Activated T-helper 17 cell treated with anti-CD3 and anti-CD28 coated beads, Interleukin-2, amount 50 U/mL, for 72 hours (primary cell): ENCODE measurements around the gene MYH9. TPM values are rescaled to one million over a fixed set of nuclear protein-coding genes. Genes with fewer than 3 reads are reported as not detected.

Experiments used
- ATAC-seq: fragments of 150-1000 bp; cut with Tn5 transposase; replicated peaks from 2 replicates; pipeline ENCODE4 v1.10.0; 2021; ENCODE audit warnings: mild to moderate bottlenecking, moderate library complexity
- H3K27ac Mint-ChIP-seq: one replicate; pipeline ENCODE4 v1.8.0; 2022; ENCODE audit warnings: mixed read lengths
- H3K27me3 Mint-ChIP-seq: one replicate; pipeline ENCODE4 v1.8.0; 2022; ENCODE audit warnings: mixed read lengths
- H3K36me3 Mint-ChIP-seq: one replicate; pipeline ENCODE4 v1.8.0; 2022; ENCODE audit warnings: low read depth, mild to moderate bottlenecking, mixed read lengths
- H3K4me1 Mint-ChIP-seq: one replicate; pipeline ENCODE4 v1.8.0; 2022; ENCODE audit warnings: mixed read lengths
- H3K4me3 Mint-ChIP-seq: one replicate; pipeline ENCODE4 v1.8.0; 2022; ENCODE audit warnings: mild to moderate bottlenecking, mixed read lengths
- H3K9me3 Mint-ChIP-seq: one replicate; pipeline ENCODE4 v1.8.0; 2022; ENCODE audit warnings: mixed read lengths
- total RNA-seq, 2 donors: library from RNA; stranded (reverse); gene quantifications; one replicate each; pipeline ENCODE4 v1.2.3, GENCODE V29; 2022

Gene MYH9
- total RNA-seq, 2 donors from 2014 or later, result 782 to 800 TPM

DNA sequence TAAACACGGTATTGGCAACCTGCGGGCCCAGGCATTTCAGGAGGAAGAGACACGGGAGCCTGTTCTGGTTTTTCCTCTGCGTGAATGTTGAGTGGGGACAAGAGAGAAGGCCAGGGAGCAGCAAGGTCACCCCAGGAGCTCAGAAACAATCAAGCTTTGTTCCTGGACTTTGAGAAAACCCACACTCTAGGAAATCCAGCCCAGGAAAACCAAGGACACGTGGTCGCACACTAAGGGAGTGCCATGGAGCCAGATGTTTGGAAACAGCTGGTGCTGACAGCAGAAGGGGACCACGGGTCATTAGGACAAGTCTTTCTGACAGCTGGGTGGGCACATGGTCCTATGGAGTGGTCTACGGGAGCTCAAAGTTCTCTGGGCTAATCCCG lies 44.1 kb downstream of the MYH9 start:
- peak overlapping the region; percentile 91 for H3K4me3 Mint-ChIP-seq
- H3K27ac Mint-ChIP-seq, result peak overlapping the region; percentile 98
- no peak for ATAC-seq

GRCh38 chr22:36343070-36343719 lies 44.6 kb downstream of the MYH9 start:
- H3K4me3 Mint-ChIP-seq, result peak overlapping the region; percentile 91
- peaks cover 100% of the 10 kb centered on the region for H3K36me3 Mint-ChIP-seq
- H3K27me3 Mint-ChIP-seq, result no peaks in the 10 kb centered on the region
- peaks cover 3% of the 10 kb centered on the region for H3K9me3 Mint-ChIP-seq
- H3K4me1 Mint-ChIP-seq, result peaks cover 60% of the 10 kb centered on the region
- H3K27ac Mint-ChIP-seq, result peak overlapping the region; percentile 98
- ATAC-seq, result no peak

More for the DNA sequence above, 44.1 kb downstream of the MYH9 start:
- Mint-ChIP-seq H3K9me3 (peaks cover 3% of the 10 kb centered on the region), H3K36me3 (peaks cover 100% of the 10 kb centered on the region), H3K27me3 (no peaks in the 10 kb centered on the region), H3K4me1 (peaks cover 60% of the 10 kb centered on the region)

GRCh38 chr22:36341640-36342041 lies 46.1 kb downstream of the MYH9 start:
- Mint-ChIP-seq H3K4me1 (peaks cover 70% of the 10 kb centered on the region), H3K36me3 (peaks cover 100% of the 10 kb centered on the region), H3K4me3 (peak overlapping the region; percentile 74), H3K9me3 (peaks cover 3% of the 10 kb centered on the region), H3K27ac (peak overlapping the region; percentile 91), H3K27me3 (no peaks in the 10 kb centered on the region)
- no peak for ATAC-seq

- H3K4me1 Mint-ChIP-seq, result peaks cover 75% of the 10 kb centered on the region
- H3K27ac Mint-ChIP-seq, result peak overlapping the region; percentile 91
- H3K9me3 Mint-ChIP-seq, result peaks cover 3% of the 10 kb centered on the region
- H3K27me3 Mint-ChIP-seq, result no peaks in the 10 kb centered on the region
- H3K4me3 Mint-ChIP-seq, result peak overlapping the region; percentile 74
- ATAC-seq, result no peak
- H3K36me3 Mint-ChIP-seq, result peaks cover 100% of the 10 kb centered on the region
These were observed 47.1 kb downstream of the MYH9 start for GRCh38 chr22:36340621-36341020.

DNA sequence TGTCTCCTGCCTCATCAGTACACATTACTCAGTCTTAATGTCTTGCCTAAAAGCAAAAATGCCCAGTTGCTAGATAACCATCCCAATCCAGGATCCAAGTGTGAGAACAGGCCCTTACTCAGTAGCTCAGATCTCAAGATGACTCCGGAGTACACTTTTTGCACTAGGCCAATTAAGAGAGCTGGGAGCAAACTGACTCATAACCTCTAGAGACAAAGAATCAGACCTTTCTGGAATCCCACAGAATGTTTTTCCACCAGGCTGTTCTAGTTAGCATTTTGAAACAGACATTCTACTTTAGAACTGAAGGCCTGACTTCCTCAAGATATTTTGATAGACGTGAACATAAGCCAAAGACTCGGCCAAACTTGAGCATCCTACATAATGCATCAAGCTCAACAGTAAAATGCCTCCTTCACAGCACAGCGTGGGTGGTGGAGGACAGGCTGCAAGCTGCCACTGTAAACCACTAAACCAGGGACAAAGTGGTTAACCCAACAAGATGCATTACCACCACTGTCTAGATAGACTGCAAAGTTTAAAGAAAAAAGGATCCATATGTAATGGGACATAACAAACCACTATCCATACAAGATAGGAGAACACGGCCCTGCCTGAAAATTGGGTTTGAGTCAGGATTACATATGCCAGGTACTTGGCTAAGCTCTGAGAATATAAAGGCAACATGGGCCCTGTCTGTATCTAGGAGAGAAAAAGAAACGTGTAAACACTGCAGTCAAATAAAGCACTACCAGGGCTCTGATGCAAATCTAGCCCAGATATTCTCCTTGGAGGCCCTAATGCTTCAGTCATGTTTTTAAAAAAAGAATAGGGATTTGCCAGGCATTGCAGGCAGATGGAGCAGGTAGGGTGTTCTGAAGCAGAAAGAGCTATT lies 48.3 kb downstream of the MYH9 start:
- peak overlapping the region; percentile 74 for H3K4me3 Mint-ChIP-seq
- peak overlapping the region; percentile 91 for H3K27ac Mint-ChIP-seq
- H3K9me3 Mint-ChIP-seq, result no peaks in the 10 kb centered on the region
- no peaks in the 10 kb centered on the region for H3K27me3 Mint-ChIP-seq
- peaks cover 79% of the 10 kb centered on the region for H3K4me1 Mint-ChIP-seq
- peaks cover 100% of the 10 kb centered on the region for H3K36me3 Mint-ChIP-seq
- ATAC-seq, result peak; percentile 79

GRCh38 chr22:36337365-36338130 lies 50.2 kb downstream of the MYH9 start:
- Mint-ChIP-seq H3K27ac (peak overlapping the region; percentile 98), H3K36me3 (peaks cover 100% of the 10 kb centered on the region), H3K27me3 (no peaks in the 10 kb centered on the region), H3K9me3 (no peaks in the 10 kb centered on the region), H3K4me3 (peak overlapping the region; percentile 97), H3K4me1 (peaks cover 81% of the 10 kb centered on the region)
- ATAC-seq, result no peak

GRCh38 chr22:36336246-36337182 lies 51.3 kb downstream of the MYH9 start:
- ATAC-seq, result no peak
- Mint-ChIP-seq H3K36me3 (peaks cover 100% of the 10 kb centered on the region), H3K4me3 (peak overlapping the region; percentile 97), H3K4me1 (peaks cover 79% of the 10 kb centered on the region), H3K9me3 (no peaks in the 10 kb centered on the region), H3K27me3 (no peaks in the 10 kb centered on the region), H3K27ac (peak overlapping the region; percentile 98)

DNA sequence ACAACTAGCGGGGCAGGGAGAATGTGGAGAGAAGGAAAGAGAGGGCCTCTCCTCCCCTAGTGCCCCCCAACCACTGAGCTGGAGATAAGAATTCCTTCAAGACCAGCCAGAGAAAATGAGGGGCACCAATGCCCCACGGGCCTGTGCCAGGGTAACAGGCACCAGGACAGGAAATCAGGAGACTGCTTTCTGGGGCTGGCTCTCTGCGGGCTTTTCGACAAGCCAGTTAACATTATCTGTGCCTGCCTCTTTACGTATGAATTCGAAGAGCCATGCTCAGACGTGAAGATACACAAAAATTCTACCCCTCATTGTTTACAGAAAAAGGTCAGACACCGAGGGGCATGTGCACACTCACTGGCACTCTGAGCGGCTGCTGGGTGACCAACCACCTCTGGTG lies 52.1 kb downstream of the MYH9 start:
- H3K4me1 Mint-ChIP-seq, result peaks cover 79% of the 10 kb centered on the region
- peaks cover 100% of the 10 kb centered on the region for H3K36me3 Mint-ChIP-seq
- H3K27ac Mint-ChIP-seq, result peak overlapping the region; percentile 98
- H3K9me3 Mint-ChIP-seq, result no peaks in the 10 kb centered on the region
- peak overlapping the region; percentile 97 for H3K4me3 Mint-ChIP-seq
- no peak for ATAC-seq
- no peaks in the 10 kb centered on the region for H3K27me3 Mint-ChIP-seq

GRCh38 chr22:36334821-36335603 lies 52.8 kb downstream of the MYH9 start:
- Mint-ChIP-seq H3K4me1 (peaks cover 81% of the 10 kb centered on the region), H3K36me3 (peaks cover 100% of the 10 kb centered on the region), H3K9me3 (no peaks in the 10 kb centered on the region), H3K4me3 (peak overlapping the region; percentile 97), H3K27ac (peak overlapping the region; percentile 98), H3K27me3 (no peaks in the 10 kb centered on the region)
- ATAC-seq, result no peak

- Mint-ChIP-seq H3K9me3 (no peaks in the 10 kb centered on the region), H3K27me3 (no peaks in the 10 kb centered on the region), H3K4me3 (peak overlapping the region; percentile 97), H3K36me3 (peaks cover 100% of the 10 kb centered on the region), H3K27ac (peak overlapping the region; percentile 98), H3K4me1 (peaks cover 81% of the 10 kb centered on the region)
- no peak for ATAC-seq
These were observed 53.5 kb downstream of the MYH9 start for GRCh38 chr22:36334081-36334820.

GRCh38 chr22:36333644-36334043 lies 54.1 kb downstream of the MYH9 start:
- Mint-ChIP-seq H3K4me3 (peak overlapping the region; percentile 97), H3K27ac (peak overlapping the region; percentile 98), H3K9me3 (no peaks in the 10 kb centered on the region), H3K4me1 (peaks cover 81% of the 10 kb centered on the region), H3K36me3 (peaks cover 100% of the 10 kb centered on the region), H3K27me3 (no peaks in the 10 kb centered on the region)
- no peak for ATAC-seq

DNA sequence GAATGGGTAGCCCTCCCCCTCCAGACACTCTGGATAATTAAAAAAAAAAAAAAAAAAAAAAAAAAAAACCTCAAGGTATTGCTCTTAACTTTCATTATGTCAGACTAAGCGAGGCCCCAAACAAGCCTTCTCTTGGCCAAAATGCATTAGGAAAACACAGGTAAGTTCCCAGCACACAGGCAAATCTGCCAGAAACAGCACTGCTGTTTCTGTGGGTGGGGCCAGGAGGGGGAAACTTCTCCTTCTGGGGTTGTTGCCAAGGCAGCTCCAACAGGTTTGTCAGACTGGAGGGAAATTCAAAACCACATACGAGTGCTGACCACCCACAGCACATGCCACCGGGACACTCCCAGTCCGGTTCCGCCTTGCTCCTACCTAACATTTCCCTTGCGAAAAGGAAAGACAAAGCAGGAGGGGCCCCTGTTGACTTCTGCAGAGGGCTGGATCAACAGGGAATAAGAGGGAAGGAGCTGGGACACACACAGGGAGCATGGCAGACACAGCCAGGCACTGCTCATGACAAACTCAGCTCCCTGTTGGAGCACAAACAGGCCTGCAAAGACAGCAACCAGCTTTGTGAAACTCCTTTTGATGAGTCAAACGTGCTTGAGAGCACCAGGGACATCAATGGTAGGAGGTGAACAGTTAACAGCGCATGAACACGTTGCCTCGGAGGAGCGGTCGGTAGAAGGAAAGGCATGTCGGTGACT lies 55.0 kb downstream of the MYH9 start:
- Mint-ChIP-seq H3K4me3 (peak overlapping the region; percentile 97), H3K36me3 (peaks cover 100% of the 10 kb centered on the region), H3K27ac (peak overlapping the region; percentile 98), H3K27me3 (no peaks in the 10 kb centered on the region), H3K9me3 (no peaks in the 10 kb centered on the region), H3K4me1 (peaks cover 86% of the 10 kb centered on the region)
- peak; percentile 64 for ATAC-seq
